ENCODE measurements around the gene ZFP14.

The ZFP14 gene

DNA sequence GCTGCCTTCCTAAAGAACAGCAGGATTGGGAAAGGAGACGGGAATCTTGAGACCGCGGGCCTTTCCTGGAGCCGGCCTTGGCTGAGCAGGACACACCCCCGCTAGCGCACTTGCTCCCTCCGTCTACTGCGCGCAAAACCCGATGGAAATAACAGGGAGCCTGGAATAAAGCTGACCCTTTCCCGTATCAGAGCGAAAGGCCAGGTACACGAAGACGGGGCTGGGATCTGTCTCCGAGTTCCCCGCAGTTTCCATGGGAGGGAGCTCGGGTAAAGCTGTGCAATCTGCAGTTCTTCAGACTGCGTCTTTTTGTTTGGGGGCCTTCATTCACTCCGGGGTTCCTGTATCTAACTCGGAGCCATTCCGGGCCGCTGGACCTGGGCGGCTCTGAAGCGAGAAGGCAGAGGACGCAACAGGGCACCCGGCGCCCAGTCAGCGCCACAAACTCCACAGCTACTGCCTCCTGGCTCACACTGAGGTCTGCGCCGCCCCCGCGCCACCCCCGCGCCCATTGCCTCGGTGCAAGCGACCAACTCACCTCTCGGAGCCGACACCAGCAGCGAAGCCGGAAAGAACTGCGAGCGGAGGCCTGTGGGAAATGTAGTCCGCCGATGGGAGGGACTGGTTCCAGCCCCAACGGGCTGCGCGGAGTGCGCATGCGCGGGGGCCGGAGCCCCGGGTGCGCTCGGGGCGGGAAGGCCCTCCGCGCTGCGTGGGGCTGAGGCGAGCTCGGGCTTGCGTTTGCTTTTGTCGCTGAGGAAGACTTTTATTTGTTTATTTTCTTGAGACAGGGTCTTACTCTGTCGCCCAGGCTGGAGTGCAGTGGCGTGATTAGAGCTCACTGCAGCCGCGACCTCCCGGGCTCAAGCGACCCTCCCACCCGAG lies at the start of gene ZFP14:
TSS of gene ZFP14 (minus strand) at position 577 of the 885 bp plus-strand sequence. CDS start 11,309 bp downstream, outside the sequence.
- peak; percentile 89 for FAIRE-seq

DNA sequence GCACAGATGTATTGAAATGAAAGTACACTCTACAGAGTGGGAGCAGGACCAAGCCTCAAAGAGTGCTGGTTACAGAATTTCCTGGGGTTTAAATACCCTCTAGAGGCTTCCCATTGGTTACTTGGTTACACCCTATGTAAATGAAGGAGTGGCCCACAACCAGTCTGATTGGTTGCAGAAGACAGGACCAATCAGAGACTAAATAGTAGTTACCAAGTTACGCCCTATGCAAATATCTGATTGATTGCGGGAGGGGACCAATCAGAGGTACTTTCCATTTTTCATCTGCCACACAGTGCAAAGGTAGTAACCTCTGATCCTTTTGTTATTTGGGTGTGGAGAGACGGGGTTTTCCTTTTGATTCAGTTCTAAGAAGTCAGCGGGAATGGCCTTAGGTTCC lies 44.9 kb upstream of the ZFP14 start:
- FAIRE-seq, result no peak
- DNase-seq (ENCODE audit: insufficient read length, low spot score), result no peak
- no peak for TF ChIP-seq POLR2A (IDR thresholded peaks at IDR 0.05; ENCODE audit: low read depth, low read length)

More for the DNA sequence above, at the start of gene ZFP14:
- peak; percentile 100 for DNase-seq (ENCODE audit: insufficient read length, low spot score)
- TF ChIP-seq POLR2A (IDR thresholded peaks at IDR 0.05; ENCODE audit: low read depth, low read length), result peak; percentile 53

DNA sequence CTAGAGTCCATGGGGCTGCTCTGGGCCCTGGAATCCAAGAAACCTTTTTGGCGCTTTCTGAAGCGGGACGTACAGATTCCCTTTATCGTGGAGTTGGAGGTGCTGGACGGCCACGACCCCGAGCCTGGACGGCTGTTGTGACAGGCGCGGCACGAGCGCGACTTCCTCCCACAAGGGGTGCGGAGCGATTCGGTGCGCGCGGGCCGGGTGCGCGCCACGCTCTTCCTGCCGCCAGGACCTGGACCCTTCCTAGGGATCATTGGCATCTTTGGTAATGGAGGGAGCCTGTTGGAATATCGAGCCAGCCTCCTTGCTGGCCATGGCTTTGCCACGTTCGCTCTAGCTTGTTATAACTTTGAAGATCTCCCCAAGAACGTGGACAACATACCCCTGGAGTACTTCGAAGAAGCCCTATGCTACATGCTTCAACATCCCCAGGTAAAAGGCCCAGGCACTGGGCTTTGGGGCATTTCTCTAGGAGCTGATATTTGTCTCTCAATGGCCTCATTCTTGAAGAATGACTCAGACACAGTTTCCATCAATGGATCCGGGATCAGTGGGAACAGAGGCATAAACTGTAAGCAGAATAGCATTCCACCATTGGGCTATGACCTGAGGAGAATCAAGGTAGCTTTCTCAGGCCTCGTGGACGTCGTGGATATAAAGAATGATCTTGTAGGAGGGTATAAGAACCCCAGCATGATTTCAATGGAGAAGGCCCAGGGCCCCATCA lies 42.9 kb upstream of the ZFP14 start:
- DNase-seq (ENCODE audit: insufficient read length, low spot score), result no peak
- no peak for FAIRE-seq
- TF ChIP-seq POLR2A (IDR thresholded peaks at IDR 0.05; ENCODE audit: low read depth, low read length), result no peak

DNA sequence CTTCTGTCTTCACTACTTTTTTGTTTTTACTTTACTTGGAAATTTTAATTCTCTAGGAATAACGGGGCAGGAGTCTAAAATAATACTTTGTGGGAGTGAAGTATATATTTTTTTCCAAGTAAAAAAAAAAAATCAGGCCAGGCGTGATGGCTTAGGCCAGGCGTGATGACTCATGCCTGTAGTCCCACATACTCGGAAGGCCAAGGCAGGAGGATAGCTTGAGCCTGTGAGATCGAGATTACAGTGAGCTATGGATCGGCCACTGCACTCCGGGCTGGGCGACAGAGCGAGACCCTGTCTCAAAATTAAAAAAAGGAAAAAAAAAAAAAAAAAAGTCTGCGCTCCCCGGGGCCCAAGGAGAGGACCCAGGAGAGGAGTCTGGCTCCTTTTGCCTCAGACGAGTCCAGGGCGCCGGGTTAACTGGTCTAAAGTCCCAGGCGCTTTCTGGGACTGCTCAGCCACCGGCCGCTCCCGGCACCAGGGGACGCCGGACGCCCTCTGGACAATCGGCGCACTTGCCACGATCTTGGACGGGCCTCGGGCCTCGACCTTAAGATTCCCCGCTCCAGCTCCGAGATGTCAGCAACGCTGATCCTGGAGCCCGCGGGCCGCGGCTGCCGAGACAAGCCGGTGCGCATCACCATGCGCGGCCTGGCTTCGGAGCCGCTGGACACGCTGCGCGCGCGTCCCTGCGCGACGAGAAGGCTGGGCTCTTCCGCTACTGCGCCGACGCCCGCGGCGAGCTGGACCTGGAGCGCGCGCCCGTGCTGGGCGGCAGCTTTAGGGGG lies 42.2 kb upstream of the ZFP14 start:
- no peak for DNase-seq (ENCODE audit: insufficient read length, low spot score)
- TF ChIP-seq POLR2A (IDR thresholded peaks at IDR 0.05; ENCODE audit: low read depth, low read length), result no peak
- FAIRE-seq, result no peak

DNA sequence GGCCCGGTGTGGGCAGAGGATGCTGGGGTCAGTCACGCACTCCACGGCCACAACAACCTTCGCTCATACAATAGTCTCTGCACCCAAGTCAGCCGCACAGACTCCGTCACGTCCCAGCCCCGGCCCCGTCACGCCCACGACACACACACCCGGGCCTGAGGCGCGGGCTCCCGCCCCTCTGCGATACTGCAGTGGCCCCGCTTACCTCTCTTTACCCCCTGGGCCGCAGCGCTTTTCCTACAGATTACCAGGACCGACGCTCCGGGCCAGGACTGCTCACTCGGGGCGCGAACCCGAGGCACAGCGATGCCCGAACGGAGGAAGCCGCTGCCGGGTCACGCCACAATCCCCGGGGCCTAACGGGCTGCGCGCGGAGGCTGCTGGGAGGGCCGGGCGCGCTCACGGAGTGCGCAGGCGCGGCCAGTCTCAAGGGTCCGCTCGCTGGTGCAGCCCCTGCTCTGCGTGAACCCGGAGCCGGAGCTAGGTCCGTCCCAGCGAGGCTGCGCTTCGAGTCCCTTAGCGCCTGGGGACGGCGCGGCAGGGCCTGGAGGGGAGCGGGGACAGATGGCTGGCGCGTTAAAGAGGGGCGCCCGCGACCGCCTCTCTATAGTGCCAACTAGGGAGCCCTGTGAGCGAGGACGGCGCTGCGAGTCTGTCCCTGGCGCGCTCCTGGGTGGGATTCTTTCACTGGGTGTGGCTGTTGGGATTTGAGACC lies 39.4 kb upstream of the ZFP14 start, which contains the start of gene ZFP82:
TSS of gene ZFP82 (minus strand) at position 358 of the 715 bp plus-strand sequence. CDS start 8,855 bp downstream, outside the sequence.
- peak; percentile 87 for TF ChIP-seq POLR2A (IDR thresholded peaks at IDR 0.05; ENCODE audit: low read depth, low read length)
- FAIRE-seq, result no peak
- DNase-seq (ENCODE audit: insufficient read length, low spot score), result peak; percentile 71

DNA sequence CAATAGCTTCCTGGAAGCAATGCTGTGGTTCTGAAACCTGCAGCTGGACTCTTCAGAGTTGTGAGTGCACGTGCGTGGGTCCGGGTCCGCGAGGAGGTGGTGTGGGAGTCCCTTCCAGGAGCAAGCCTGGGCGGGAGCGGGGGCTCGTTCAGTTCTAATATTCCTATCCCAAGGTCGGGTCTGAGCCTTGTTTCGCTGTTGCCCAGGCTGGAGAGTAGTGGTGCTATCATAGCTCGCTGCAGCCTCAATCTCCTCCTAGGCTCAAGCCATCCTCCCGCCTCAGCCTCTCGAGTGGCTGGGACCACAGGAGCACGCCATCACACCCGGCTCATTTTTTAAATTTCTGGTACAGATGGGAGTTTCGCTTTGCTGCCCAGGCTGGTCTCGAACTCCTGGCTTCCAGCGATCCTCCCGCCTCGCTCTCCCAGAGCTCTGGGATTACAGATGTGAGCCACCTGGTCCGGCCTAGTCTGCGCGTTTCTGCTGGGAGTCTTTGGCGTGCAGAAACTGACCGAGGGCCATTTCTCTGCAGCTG lies 38.8 kb upstream of the ZFP14 start:
- no peak for FAIRE-seq
- no peak for TF ChIP-seq POLR2A (IDR thresholded peaks at IDR 0.05; ENCODE audit: low read depth, low read length)
- DNase-seq (ENCODE audit: insufficient read length, low spot score), result no peak

DNA sequence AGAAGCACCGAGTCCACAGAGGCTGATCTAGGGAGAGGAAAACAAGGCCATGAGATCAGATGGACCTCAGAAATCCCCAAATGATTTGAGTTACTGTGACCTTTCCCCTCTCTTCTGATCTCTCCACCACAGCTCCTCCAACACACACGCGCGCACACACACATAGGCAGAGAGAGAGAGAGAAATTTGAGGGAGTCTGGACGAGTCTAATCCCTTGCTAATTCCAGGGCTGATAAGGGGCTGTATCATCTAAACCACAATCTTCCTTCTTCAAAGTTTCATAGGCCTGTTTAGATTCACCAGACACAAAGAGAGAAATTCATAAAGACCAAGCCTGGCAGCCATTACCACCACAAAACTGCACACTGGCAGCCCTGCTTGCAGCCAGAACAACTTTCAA lies 30.8 kb upstream of the ZFP14 start:
- no peak for DNase-seq (ENCODE audit: insufficient read length, low spot score)
- FAIRE-seq, result no peak
- no peak for TF ChIP-seq POLR2A (IDR thresholded peaks at IDR 0.05; ENCODE audit: low read depth, low read length)

DNA sequence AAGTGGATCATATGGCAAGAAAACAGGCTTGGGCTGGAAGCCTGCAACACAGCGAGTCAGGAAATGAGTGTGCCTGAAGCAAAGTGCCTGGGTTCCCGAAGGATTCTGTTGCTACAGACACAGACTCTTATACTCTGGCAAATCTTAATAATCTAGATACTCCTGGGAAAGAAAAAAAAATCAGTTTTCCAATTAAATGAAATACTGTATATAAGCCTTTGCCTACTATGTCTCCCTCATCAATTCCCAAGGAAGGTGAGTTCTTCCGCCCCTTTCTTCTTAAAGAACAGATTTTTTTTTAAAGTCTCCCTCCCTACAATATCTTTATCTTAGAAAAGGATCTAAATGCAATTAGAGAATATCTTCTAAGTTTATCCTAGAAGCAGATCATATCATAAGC lies 29.1 kb upstream of the ZFP14 start:
- FAIRE-seq (no peak), DNase-seq (ENCODE audit: insufficient read length, low spot score) (no peak)
- TF ChIP-seq POLR2A (IDR thresholded peaks at IDR 0.05; ENCODE audit: low read depth, low read length), result no peak

DNA sequence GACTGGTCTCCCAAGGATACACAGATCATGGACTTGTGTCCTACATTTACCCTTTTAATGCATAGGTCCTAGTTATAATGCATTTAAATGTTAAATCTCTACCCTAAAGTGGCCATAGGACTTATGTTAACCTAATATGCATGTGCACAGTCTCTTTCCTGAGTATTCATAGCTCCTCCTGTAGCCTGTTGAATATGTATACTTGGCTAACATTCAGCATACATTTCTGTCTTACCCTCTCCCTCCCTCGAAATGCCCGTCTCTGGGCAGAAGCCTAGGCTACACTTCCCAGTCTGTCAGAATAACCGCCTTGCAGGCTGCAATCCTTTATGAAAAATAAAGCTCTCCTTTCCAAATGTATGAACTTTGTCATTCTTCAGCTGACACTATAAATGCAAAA lies 25.5 kb upstream of the ZFP14 start:
- no peak for TF ChIP-seq POLR2A (IDR thresholded peaks at IDR 0.05; ENCODE audit: low read depth, low read length)
- FAIRE-seq (no peak), DNase-seq (ENCODE audit: insufficient read length, low spot score) (no peak)

DNA sequence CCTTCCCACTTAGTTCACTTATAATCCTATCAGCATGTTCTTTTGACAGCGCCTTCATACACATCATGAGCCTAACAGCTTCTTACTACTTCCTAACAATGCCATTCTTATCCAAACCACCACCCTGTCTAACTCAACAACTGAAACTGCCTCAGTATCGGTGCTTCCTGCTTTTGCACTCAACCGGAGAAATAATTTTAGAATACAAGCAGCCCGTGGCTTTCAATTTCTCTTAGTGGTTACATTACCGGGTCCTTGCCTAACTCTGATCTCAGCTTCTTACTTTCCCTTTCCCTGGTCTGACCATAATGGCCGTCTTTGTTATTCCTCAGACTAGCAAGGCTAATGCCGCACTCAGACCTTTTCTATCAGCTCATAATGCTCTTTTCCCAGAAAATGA lies 22.5 kb upstream of the ZFP14 start:
- no peak for FAIRE-seq
- TF ChIP-seq POLR2A (IDR thresholded peaks at IDR 0.05; ENCODE audit: low read depth, low read length), result no peak
- no peak for DNase-seq (ENCODE audit: insufficient read length, low spot score)

DNA sequence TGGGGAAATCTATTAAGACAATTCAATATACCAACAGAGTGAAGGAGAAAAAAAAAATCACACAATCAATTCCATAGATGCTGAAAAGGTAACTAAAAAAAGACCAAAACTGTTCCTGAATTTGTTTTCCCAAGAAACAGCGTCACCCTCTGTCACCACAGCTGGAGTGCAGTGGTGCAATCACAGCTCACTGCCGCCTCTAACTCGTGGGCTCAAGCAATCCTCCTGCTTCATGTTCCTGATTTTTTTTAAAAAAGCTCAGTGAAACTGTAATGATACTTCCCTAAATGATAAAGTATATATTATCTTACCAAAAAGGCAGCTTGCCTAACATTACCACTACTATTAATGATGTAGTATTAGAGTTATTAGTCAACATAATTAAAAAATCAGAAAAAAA lies 19.6 kb upstream of the ZFP14 start:
- FAIRE-seq (no peak), DNase-seq (ENCODE audit: insufficient read length, low spot score) (no peak)
- no peak for TF ChIP-seq POLR2A (IDR thresholded peaks at IDR 0.05; ENCODE audit: low read depth, low read length)

DNA sequence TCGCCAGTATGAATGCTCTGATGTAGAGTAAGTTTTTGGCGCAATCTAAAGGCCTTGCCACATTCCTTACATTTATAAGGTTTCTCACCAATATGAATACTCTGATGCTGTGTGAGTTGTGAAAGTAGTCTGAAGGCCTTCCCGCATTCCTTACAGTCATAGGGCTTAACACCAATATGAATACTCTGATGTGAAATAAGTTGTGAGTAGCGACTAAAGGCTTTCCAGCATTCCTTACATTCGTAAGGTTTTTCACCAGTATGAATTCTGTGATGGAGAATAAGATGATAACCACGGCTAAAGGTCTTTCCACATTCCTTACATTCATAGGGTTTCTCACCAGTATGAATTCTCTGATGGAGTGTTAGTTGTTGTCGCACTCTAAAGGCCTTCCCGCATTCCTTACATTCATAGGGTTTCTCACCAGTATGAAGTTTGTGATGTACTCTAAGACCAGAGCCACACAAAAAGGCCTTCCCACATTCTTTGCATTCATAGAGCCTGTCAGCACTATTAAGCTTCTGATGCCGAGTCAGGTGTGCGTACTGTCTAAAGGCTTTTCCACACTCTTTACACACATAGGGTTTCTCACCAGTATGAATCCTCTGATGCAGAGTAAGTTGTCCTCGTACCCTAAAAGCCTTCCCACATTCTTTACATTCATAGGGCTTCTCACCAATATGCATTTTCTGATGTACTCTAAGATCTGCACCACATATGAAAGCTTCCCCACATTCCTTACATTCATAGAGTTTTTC lies 14.1 kb upstream of the ZFP14 start:
- DNase-seq (ENCODE audit: insufficient read length, low spot score) (no peak), FAIRE-seq (no peak)
- no peak for TF ChIP-seq POLR2A (IDR thresholded peaks at IDR 0.05; ENCODE audit: low read depth, low read length)

All from H54 (cell line).